HG03139 (cell line): ENCODE results near the gene ARAP3.

Source experiments
- ATAC-seq: cut with Tn5 transposase; IDR thresholded peaks from one replicate; pipeline ENCODE4 v1.9.1; 2021; ENCODE audit not compliant: unreplicated experiment

The ARAP3 gene

GRCh38 chr5:141641634-141642267 is 40.3 kb downstream of the ARAP3 start:
- ATAC-seq, result no peak

GRCh38 chr5:141640698-141641097 is 41.3 kb downstream of the ARAP3 start:
- ATAC-seq, result no peak

GRCh38 chr5:141640051-141640415 is 42.0 kb downstream of the ARAP3 start:
- ATAC-seq, result no peak

GRCh38 chr5:141639357-141640050 is 42.5 kb downstream of the ARAP3 start:
- no peak for ATAC-seq

- ATAC-seq, result no peak
These were observed 43.3 kb downstream of the ARAP3 start for GRCh38 chr5:141638771-141639170.

GRCh38 chr5:141637767-141638419 is 44.1 kb downstream of the ARAP3 start:
- peak; percentile 35 for ATAC-seq

- ATAC-seq, result peak; percentile 17
These were observed 44.8 kb downstream of the ARAP3 start for GRCh38 chr5:141637123-141637766.

GRCh38 chr5:141636413-141637122 is 45.5 kb downstream of the ARAP3 start, which contains the start of the genes HDAC3 and RELL2:
HDAC3 (minus strand) TSS chr5:141636849; CDS start chr5:141636790, 59 bp downstream.
RELL2 (plus strand) TSS chr5:141636997; CDS start chr5:141638226, 1,229 bp downstream.
- peak; percentile 60 for ATAC-seq

- no peak for ATAC-seq
These were observed 46.0 kb downstream of the ARAP3 start for GRCh38 chr5:141636106-141636412.

GRCh38 chr5:141635646-141636045 is 46.4 kb downstream of the ARAP3 start:
- no peak for ATAC-seq

- no peak for ATAC-seq
These were observed 47.3 kb downstream of the ARAP3 start for GRCh38 chr5:141634720-141635119.

GRCh38 chr5:141633871-141634561 is 48.0 kb downstream of the ARAP3 start:
- ATAC-seq, result peak; percentile 49

- ATAC-seq, result no peak
These were observed 49.4 kb downstream of the ARAP3 start for GRCh38 chr5:141632650-141633049.

- ATAC-seq, result no peak
These were observed 51.4 kb downstream of the ARAP3 start for GRCh38 chr5:141630570-141631140.

GRCh38 chr5:141628175-141628788 is 53.7 kb downstream of the ARAP3 start:
- ATAC-seq, result no peak

- no peak for ATAC-seq
These were observed 58.4 kb downstream of the ARAP3 start for GRCh38 chr5:141623611-141624010.

- ATAC-seq, result peak; percentile 38
These were observed 58.8 kb downstream of the ARAP3 start for GRCh38 chr5:141623186-141623585.

GRCh38 chr5:141618804-141619554 is 63.1 kb downstream of the ARAP3 start, which contains the start of gene DIAPH1:
DIAPH1 (minus strand) TSS chr5:141619000; CDS start chr5:141618914, 86 bp downstream.
- ATAC-seq, result peak; percentile 83
